A549 (cell line): ENCODE results near the gene NKD1. TPM values are rescaled to one million over a fixed set of nuclear protein-coding genes. Genes with fewer than 3 reads are reported as not detected.

Experiments
- ATAC-seq, 2 experiments: fragments of 200-7000 bp in 1 of 2; fragments of >200 bp in 1 of 2; cut with Nextera tagmentation in 1 of 2; cut with Tn5 transposase in 1 of 2; 3 replicates each; pipeline versions ENCODE4 v1.8.0 to v1.9.1; 2018 to 2020; ENCODE audit warnings: mild to moderate bottlenecking in 1 of 2, moderate library complexity in 1 of 2
- CTCF ChIA-PET: fragments of 300-600 bp; sonication (Branson Sonifier 250); formaldehyde crosslinking; extraction: SDS; loops from one replicate; lab custom pipeline; 2021; ENCODE audit warnings: antibody characterized with exemption, inconsistent platforms; lab: Yijun Ruan, JAX
- POLR2A ChIA-PET: fragments of 350-600 bp; formaldehyde crosslinking; extraction: SDS; loops from one replicate; lab custom pipeline; 2021; ENCODE audit warnings: antibody characterized with exemption, inconsistent platforms; lab: Yijun Ruan, JAX
- DNase-seq, 2 experiments: peaks; one replicate each; pipeline versions ENCODE4 v3.0.0 to v3.0.0-alpha.2; 2011 to 2016; ENCODE audit warnings: low read depth in 1 of 2, low spot score in 1 of 2
- FAIRE-seq: peaks from 2 replicates; lab custom pipeline; 2011; peaks lifted over from hg19 to GRCh38; lab: Jason Lieb, UNC
- H3K27ac ChIP-seq, 2 experiments: fragments of >200 bp; sonication (Bioruptor Twin); formaldehyde crosslinking; 3 replicates each; pipeline ENCODE4 v1.5.1; 2016 to 2017
- H3K4me1 ChIP-seq: fragments of >200 bp; sonication (Bioruptor Twin); formaldehyde crosslinking; 3 replicates; pipeline ENCODE4 v1.6.1; 2016
- H3K4me2 ChIP-seq: fragments of >200 bp; sonication (Bioruptor Twin); formaldehyde crosslinking; 3 replicates; pipeline ENCODE4 v1.6.1; 2016
- H3K4me3 ChIP-seq: fragments of >200 bp; sonication (Bioruptor Twin); formaldehyde crosslinking; 3 replicates; pipeline ENCODE4 v1.5.1; 2016
- H3K9me3 ChIP-seq: fragments of >200 bp; sonication (Bioruptor Twin); formaldehyde crosslinking; 3 replicates; pipeline ENCODE4 v1.6.1; 2016
- BHLHE40 ChIP-seq: IDR thresholded peaks from 2 replicates; pipeline ENCODE4 v1.6.1; 2012; ENCODE audit warnings: low read depth, low read length, inconsistent platforms
- CHD2 ChIP-seq: fragments of 150-350 bp; IDR thresholded peaks from 2 replicates; pipeline ENCODE4 v1.6.1; 2014; ENCODE audit warnings: low read length; ENCODE audit not compliant: partially characterized antibody
- CHD4 ChIP-seq: fragments of 200-600 bp; sonication (generic); IDR thresholded peaks from 2 replicates; pipeline ENCODE4 v1.6.1; 2016; ENCODE audit warnings: antibody characterized with exemption, mild to moderate bottlenecking, borderline replicate concordance
- EP300 ChIP-seq, 2 experiments: fragments of >200 bp; sonication (Bioruptor Twin); formaldehyde crosslinking; IDR thresholded peaks; 2 replicates in 1 of 2; 3 replicates in 1 of 2; pipeline ENCODE4 v1.6.1; 2016 to 2017
- ESRRA ChIP-seq: fragments of 150-350 bp; IDR thresholded peaks from 2 replicates; pipeline ENCODE4 v1.6.1; 2014; ENCODE audit warnings: mild to moderate bottlenecking, low read length, borderline replicate concordance
- FOSB ChIP-seq: fragments of 250-450 bp; sonication (Bioruptor Pico); IDR thresholded peaks from 2 replicates; pipeline ENCODE4 v1.5.0; 2020; ENCODE audit warnings: mild to moderate bottlenecking, moderate library complexity
- FOXS1 ChIP-seq: fragments of 250-450 bp; sonication (Bioruptor Pico); IDR thresholded peaks from 2 replicates; pipeline ENCODE4 v1.5.0; 2020; ENCODE audit warnings: mild to moderate bottlenecking, moderate library complexity
- HOXB5 ChIP-seq: fragments of 250-450 bp; sonication (Bioruptor Pico); IDR thresholded peaks from 2 replicates; pipeline ENCODE4 v1.5.0; 2020; ENCODE audit warnings: mild to moderate bottlenecking, moderate library complexity
- JUN ChIP-seq, 2 experiments: fragments of >200 bp; sonication (Bioruptor Twin); formaldehyde crosslinking; IDR thresholded peaks; 2 replicates in 1 of 2; 3 replicates in 1 of 2; pipeline ENCODE4 v1.6.1; 2016 to 2017
- MAFK ChIP-seq: fragments of 450-650 bp; IDR thresholded peaks from 2 replicates; pipeline ENCODE4 v1.6.1; 2014; ENCODE audit not compliant: partially characterized antibody
- MYC ChIP-seq: IDR thresholded peaks from 2 replicates; pipeline ENCODE4 v1.6.1; 2012; ENCODE audit warnings: mild to moderate bottlenecking, inconsistent platforms, low read length, improper control_type of control experiment, borderline replicate concordance
- NPAS2 ChIP-seq: fragments of 250-450 bp; sonication (Bioruptor Pico); IDR thresholded peaks from 2 replicates; pipeline ENCODE4 v1.8.0; 2022; ENCODE audit warnings: mild to moderate bottlenecking, moderate library complexity, borderline replicate concordance
- NR3C1 ChIP-seq: fragments of >200 bp; sonication (Bioruptor Twin); formaldehyde crosslinking; IDR thresholded peaks from 3 replicates; pipeline ENCODE4 v1.6.1; 2017
- POLR2AphosphoS2 ChIP-seq: conservative IDR thresholded peaks from 2 replicates; pipeline ENCODE4 v1.6.1; 2012; ENCODE audit warnings: low read length, improper control_type of control experiment, inconsistent platforms
- RARB ChIP-seq: fragments of 250-450 bp; sonication (Bioruptor Pico); IDR thresholded peaks from 2 replicates; pipeline ENCODE4 v1.8.0; 2021; ENCODE audit warnings: mild to moderate bottlenecking, moderate library complexity
- RCOR1 ChIP-seq: fragments of 150-350 bp; IDR thresholded peaks from 2 replicates; pipeline ENCODE4 v1.6.1; 2014; ENCODE audit warnings: antibody characterized with exemption, low read length, low read depth
- RNF2 ChIP-seq: fragments of 200-600 bp; sonication (generic); IDR thresholded peaks from 2 replicates; pipeline ENCODE4 v1.6.1; 2016; ENCODE audit warnings: low read depth, mild to moderate bottlenecking, antibody characterized with exemption, moderate library complexity, borderline replicate concordance
- SREBF2 ChIP-seq: fragments of 450-650 bp; IDR thresholded peaks from 2 replicates; pipeline ENCODE4 v1.6.1; 2014; ENCODE audit warnings: mild to moderate bottlenecking, moderate library complexity
- TFCP2L1 ChIP-seq: fragments of 250-450 bp; sonication (Bioruptor Pico); IDR thresholded peaks from 2 replicates; pipeline ENCODE4 v1.5.0; 2021; ENCODE audit warnings: mild to moderate bottlenecking
- ZFP36 ChIP-seq: fragments of 450-650 bp; IDR thresholded peaks from 2 replicates; pipeline ENCODE4 v1.6.1; 2014; ENCODE audit warnings: borderline replicate concordance; ENCODE audit not compliant: partially characterized antibody
- ZNF302 ChIP-seq: fragments of 250-450 bp; sonication (Bioruptor Pico); IDR thresholded peaks from 2 replicates; pipeline ENCODE4 v1.9.0; 2021; ENCODE audit warnings: inconsistent platforms, mild to moderate bottlenecking, moderate library complexity
- ZSCAN20 ChIP-seq: fragments of 250-450 bp; sonication (Bioruptor Pico); IDR thresholded peaks from 2 replicates; pipeline ENCODE4 v1.8.0; 2022; ENCODE audit warnings: mild to moderate bottlenecking, moderate library complexity
- WGBS: methylation state at CpG from one replicate; pipeline ENCODE4 v1.1.6; 2017; ENCODE audit errors: missing lambda C conversion rate; 5-methylcytosine and 5-hydroxymethylcytosine counted together
- polyA plus RNA-seq, 4 experiments: library from polyadenylated mRNA; depleted of rRNA in 3 of 4; stranded (reverse); fragments of >200 nt; fragmentation: RNase III in 1 of 4; extraction: RNeasy Plus Mini Kit Qiagen cat#74134 plus additional on column Dnase treatment in 1 of 4; gene quantifications; 2 replicates in 3 of 4; 3 replicates in 1 of 4; pipeline ENCODE4 v1.2.3, GENCODE V29; 2011 to 2017
- TF ChIP-seq, protein P1 (sequence below): fragments of >200 bp; sonication (Bioruptor Twin); formaldehyde crosslinking; IDR thresholded peaks from 3 replicates; pipeline ENCODE4 v1.5.1; 2016
- TF ChIP-seq, protein P2 (sequence below): fragments of >200 bp; sonication (Bioruptor Twin); formaldehyde crosslinking; IDR thresholded peaks from 3 replicates; pipeline ENCODE4 v1.6.1; 2016
- TF ChIP-seq, protein P3 (sequence below): fragments of 250-450 bp; sonication (Bioruptor Pico); IDR thresholded peaks from 2 replicates; pipeline ENCODE4 v1.5.0; 2020; ENCODE audit warnings: low read depth, mild to moderate bottlenecking, moderate library complexity
- TF ChIP-seq, protein P4 (sequence below): fragments of >200 bp; sonication (Bioruptor Twin); formaldehyde crosslinking; IDR thresholded peaks from 2 replicates; pipeline ENCODE4 v1.6.1; 2016
- TF ChIP-seq, protein P5 (sequence below): fragments of 150-350 bp; IDR thresholded peaks from 2 replicates; pipeline ENCODE4 v1.6.1; 2014; ENCODE audit warnings: low read depth, mild to moderate bottlenecking, low read length
- TF ChIP-seq, protein P6 (sequence below): IDR thresholded peaks from 2 replicates; pipeline ENCODE4 v1.6.1; 2012

Gene NKD1
- polyA plus RNA-seq, 2 of the 4 experiments (the other 2 are of a cell fraction): 0.10 to 0.19 TPM

DNA sequence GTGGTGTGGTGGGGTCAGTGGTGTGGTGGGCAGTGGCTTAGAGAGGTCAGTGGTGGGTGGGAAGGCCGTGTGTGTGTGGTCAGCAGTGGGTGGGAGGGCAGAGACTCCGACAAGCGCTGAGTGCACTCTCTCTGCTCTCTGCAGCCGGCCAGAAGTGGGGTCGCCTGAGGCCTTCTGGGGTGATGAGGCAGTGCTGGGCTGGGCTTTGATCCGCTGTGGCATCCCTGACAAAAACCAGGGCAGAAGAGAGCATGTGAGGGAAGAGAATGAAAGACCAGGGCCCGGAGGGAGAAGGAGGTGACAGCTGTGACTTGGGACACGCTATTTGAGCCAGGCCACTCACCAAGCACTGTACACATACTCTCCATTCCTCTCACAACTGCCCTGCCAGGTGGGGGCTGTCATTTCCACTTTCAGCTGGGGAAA is 50.8 kb downstream of the NKD1 start:
- ATAC-seq: no peak
- no peak for DNase-seq
- POLR2A ChIA-PET: no interaction called here
- FAIRE-seq: no peak
- TF ChIP-seq CHD4 (no peak), MYC (no peak), FOXS1 (CRISPR knock-in tag) (no peak), EP300 (IDR thresholded peaks at IDR 0.05) (no peak)
- TF ChIP-seq, protein P1, sequence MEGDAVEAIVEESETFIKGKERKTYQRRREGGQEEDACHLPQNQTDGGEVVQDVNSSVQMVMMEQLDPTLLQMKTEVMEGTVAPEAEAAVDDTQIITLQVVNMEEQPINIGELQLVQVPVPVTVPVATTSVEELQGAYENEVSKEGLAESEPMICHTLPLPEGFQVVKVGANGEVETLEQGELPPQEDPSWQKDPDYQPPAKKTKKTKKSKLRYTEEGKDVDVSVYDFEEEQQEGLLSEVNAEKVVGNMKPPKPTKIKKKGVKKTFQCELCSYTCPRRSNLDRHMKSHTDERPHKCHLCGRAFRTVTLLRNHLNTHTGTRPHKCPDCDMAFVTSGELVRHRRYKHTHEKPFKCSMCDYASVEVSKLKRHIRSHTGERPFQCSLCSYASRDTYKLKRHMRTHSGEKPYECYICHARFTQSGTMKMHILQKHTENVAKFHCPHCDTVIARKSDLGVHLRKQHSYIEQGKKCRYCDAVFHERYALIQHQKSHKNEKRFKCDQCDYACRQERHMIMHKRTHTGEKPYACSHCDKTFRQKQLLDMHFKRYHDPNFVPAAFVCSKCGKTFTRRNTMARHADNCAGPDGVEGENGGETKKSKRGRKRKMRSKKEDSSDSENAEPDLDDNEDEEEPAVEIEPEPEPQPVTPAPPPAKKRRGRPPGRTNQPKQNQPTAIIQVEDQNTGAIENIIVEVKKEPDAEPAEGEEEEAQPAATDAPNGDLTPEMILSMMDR: no peak
- TF ChIP-seq, protein P2, sequence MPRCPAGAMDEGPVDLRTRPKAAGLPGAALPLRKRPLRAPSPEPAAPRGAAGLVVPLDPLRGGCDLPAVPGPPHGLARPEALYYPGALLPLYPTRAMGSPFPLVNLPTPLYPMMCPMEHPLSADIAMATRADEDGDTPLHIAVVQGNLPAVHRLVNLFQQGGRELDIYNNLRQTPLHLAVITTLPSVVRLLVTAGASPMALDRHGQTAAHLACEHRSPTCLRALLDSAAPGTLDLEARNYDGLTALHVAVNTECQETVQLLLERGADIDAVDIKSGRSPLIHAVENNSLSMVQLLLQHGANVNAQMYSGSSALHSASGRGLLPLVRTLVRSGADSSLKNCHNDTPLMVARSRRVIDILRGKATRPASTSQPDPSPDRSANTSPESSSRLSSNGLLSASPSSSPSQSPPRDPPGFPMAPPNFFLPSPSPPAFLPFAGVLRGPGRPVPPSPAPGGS: no peak
- TF ChIP-seq, protein P3, sequence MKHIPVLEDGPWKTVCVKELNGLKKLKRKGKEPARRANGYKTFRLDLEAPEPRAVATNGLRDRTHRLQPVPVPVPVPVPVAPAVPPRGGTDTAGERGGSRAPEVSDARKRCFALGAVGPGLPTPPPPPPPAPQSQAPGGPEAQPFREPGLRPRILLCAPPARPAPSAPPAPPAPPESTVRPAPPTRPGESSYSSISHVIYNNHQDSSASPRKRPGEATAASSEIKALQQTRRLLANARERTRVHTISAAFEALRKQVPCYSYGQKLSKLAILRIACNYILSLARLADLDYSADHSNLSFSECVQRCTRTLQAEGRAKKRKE (CRISPR knock-in tag): no peak
- H3K4me1 ChIP-seq: no peaks in the 10 kb centered on the region
- H3K27ac ChIP-seq: no peak overlapping the region
- no peak overlapping the region for H3K4me3 ChIP-seq
- WGBS: 67% methylated on average over 8 of the region's 8 CpGs
- H3K4me2 ChIP-seq: no peak overlapping the region
- CTCF ChIA-PET: no interaction called here
- no peaks in the 10 kb centered on the region for H3K9me3 ChIP-seq

DNA sequence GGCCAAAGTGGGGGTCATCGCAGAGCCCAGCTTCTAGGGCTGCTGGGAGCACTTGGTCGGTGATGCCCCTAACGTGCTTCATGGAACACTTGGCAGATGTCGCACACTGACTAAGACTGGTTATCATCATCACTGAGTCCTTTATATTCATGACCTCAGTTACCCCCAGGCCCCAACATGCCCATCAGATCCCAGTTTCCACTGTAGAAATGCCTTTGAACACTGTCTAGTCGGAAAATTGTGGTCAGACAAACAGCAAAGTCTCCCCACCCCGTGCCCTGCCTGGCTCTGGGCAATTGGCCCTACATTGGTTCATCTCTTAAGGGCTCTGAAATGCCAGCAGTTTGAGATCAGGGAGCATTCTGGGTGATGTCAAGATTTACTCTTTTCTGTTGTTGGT is 51.3 kb downstream of the NKD1 start:
- FAIRE-seq (no peak), ATAC-seq (no peak), DNase-seq (no peak)
- no peaks in the 10 kb centered on the region for H3K4me1 ChIP-seq
- 42% methylated on average over 6 of the region's 6 CpGs for WGBS
- ChIA-PET POLR2A (no interaction called here), CTCF (no interaction called here)
- H3K4me3 ChIP-seq: no peak overlapping the region
- TF ChIP-seq POLR2AphosphoS2 (no peak), NPAS2 (CRISPR knock-in tag) (no peak), HOXB5 (CRISPR knock-in tag) (no peak), TFCP2L1 (no peak), RNF2 (no peak), BHLHE40 (no peak), ZFP36 (no peak), RCOR1 (no peak), ZNF302 (CRISPR knock-in tag) (no peak), EP300 (IDR thresholded peaks at IDR 0.05) (no peak)
- TF ChIP-seq, protein P4, sequence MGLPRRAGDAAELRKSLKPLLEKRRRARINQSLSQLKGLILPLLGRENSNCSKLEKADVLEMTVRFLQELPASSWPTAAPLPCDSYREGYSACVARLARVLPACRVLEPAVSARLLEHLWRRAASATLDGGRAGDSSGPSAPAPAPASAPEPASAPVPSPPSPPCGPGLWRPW: no peak
- H3K27ac ChIP-seq: no peak overlapping the region
- no peak overlapping the region for H3K4me2 ChIP-seq
- H3K9me3 ChIP-seq: no peaks in the 10 kb centered on the region

DNA sequence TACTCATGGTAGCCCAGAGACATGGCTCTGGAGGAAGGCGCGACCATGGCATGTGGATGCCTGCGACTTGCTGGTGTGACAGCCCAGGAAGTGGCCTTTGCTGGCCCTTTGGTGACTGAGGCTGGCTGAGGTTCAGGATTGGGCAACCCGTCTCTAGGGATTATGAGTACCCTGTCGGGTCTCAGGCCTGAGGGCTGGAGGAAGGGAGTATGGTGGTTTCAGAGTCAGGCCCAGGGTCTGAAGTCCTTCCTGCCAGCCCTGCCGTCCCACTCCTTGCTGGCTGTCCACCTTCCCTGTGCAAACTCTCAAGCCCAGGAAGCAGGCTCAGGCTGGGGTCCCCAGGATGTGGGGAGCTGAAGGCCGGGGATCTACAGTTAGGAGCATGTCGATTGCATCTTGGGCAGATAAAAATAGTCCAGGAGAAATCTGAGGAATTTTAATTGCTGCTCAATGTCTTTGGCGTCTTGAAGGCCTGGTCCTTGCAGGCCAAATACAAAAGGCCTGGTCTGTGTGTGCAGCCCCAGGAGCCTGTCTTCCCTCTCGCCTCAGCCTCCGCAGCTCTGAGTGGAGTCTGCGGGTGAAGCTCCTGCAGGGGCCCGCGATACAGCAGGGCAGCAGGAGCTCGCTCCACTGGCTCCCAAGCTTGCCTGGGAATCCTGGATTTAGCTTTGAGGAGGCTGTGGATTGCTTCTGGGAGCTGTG is 52.5 kb downstream of the NKD1 start:
- no peak overlapping the region for H3K4me2 ChIP-seq
- ChIA-PET CTCF (no interaction called here), POLR2A (no interaction called here)
- ATAC-seq (no peak), FAIRE-seq (no peak), DNase-seq (no peak)
- 71% methylated on average over 15 of the region's 15 CpGs for WGBS
- H3K4me1 ChIP-seq: no peaks in the 10 kb centered on the region
- H3K4me3 ChIP-seq: no peak overlapping the region
- H3K27ac ChIP-seq: no peak overlapping the region
- no peaks in the 10 kb centered on the region for H3K9me3 ChIP-seq
- no peak for TF ChIP-seq RARB (CRISPR knock-in tag)
- TF ChIP-seq BHLHE40: no peak
- TF ChIP-seq FOSB: no peak
- TF ChIP-seq MAFK: no peak
- no peak for TF ChIP-seq FOXS1 (CRISPR knock-in tag)
- TF ChIP-seq, protein P5, sequence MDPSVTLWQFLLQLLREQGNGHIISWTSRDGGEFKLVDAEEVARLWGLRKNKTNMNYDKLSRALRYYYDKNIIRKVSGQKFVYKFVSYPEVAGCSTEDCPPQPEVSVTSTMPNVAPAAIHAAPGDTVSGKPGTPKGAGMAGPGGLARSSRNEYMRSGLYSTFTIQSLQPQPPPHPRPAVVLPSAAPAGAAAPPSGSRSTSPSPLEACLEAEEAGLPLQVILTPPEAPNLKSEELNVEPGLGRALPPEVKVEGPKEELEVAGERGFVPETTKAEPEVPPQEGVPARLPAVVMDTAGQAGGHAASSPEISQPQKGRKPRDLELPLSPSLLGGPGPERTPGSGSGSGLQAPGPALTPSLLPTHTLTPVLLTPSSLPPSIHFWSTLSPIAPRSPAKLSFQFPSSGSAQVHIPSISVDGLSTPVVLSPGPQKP: no peak
- no peak for TF ChIP-seq ZSCAN20
- TF ChIP-seq NR3C1: no peak
- no peak for TF ChIP-seq POLR2AphosphoS2
- TF ChIP-seq, protein P6, sequence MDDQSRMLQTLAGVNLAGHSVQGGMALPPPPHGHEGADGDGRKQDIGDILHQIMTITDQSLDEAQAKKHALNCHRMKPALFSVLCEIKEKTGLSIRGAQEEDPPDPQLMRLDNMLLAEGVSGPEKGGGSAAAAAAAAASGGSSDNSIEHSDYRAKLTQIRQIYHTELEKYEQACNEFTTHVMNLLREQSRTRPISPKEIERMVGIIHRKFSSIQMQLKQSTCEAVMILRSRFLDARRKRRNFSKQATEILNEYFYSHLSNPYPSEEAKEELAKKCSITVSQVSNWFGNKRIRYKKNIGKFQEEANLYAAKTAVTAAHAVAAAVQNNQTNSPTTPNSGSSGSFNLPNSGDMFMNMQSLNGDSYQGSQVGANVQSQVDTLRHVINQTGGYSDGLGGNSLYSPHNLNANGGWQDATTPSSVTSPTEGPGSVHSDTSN: no peak
- no peak for TF ChIP-seq SREBF2
- no peak for TF ChIP-seq TFCP2L1
- TF ChIP-seq EP300 (IDR thresholded peaks at IDR 0.05): no peak
- TF ChIP-seq CHD2: no peak
- no peak for TF ChIP-seq JUN (IDR thresholded peaks at IDR 0.05)
- TF ChIP-seq ESRRA: no peak
